Activated T-helper 1 cell treated with Interleukin-2 at 50 U/mL for 16 hours (primary cell): Measurements from ENCODE around the gene C3orf22.
"Not testable (repeated sequence)": the region's sequence is repeated elsewhere in the genome, so short reads cannot be mapped to it uniquely, and the experiment has no call there.

ENCODE experiments used
- DNase-seq: peaks from one replicate; pipeline ENCODE4 v3.0.0-alpha.2; 2020; ENCODE audit warnings: low read depth

Gene C3orf22

GRCh38 chr3:126558336-126559071 lies at the start of gene C3orf22:
Gene C3orf22, minus strand, starts transcription at chr3:126558932. Its CDS starts 5,542 bp downstream, at chr3:126553390.
- no peak for DNase-seq

- no peak for DNase-seq
These were observed 48.6 kb upstream of the C3orf22 start for GRCh38 chr3:126607214-126607908.

- no peak for DNase-seq
These were observed 47.3 kb upstream of the C3orf22 start for GRCh38 chr3:126606001-126606400.

GRCh38 chr3:126604691-126605090 lies 46.0 kb upstream of the C3orf22 start:
- no peak for DNase-seq

- DNase-seq = no peak
These were observed 40.4 kb upstream of the C3orf22 start for GRCh38 chr3:126599101-126599500.

GRCh38 chr3:126595479-126595878 lies 36.7 kb upstream of the C3orf22 start:
- DNase-seq = not testable (repeated sequence)

- not testable (repeated sequence) for DNase-seq
These were observed 32.8 kb upstream of the C3orf22 start for GRCh38 chr3:126591515-126591914.

- no peak for DNase-seq
These were observed 23.6 kb upstream of the C3orf22 start for GRCh38 chr3:126582311-126582710.

- DNase-seq = no peak
These were observed 22.8 kb upstream of the C3orf22 start for GRCh38 chr3:126581569-126581968.

- no peak for DNase-seq
These were observed 22.0 kb upstream of the C3orf22 start for GRCh38 chr3:126580746-126581145.

GRCh38 chr3:126578702-126579101 lies 20.0 kb upstream of the C3orf22 start:
- no peak for DNase-seq

GRCh38 chr3:126577261-126577660 lies 18.5 kb upstream of the C3orf22 start:
- DNase-seq = no peak

- DNase-seq = no peak
These were observed 14.9 kb upstream of the C3orf22 start for GRCh38 chr3:126573492-126574117.

- no peak for DNase-seq
These were observed 12.3 kb upstream of the C3orf22 start for GRCh38 chr3:126571078-126571477.

- DNase-seq = no peak
These were observed 11.4 kb upstream of the C3orf22 start for GRCh38 chr3:126570103-126570541.

GRCh38 chr3:126569390-126569975 lies 10.8 kb upstream of the C3orf22 start:
- DNase-seq = no peak

GRCh38 chr3:126568776-126569342 lies 10.1 kb upstream of the C3orf22 start:
- no peak for DNase-seq

- DNase-seq = no peak
These were observed 9.1 kb upstream of the C3orf22 start for GRCh38 chr3:126567696-126568438.

- DNase-seq = no peak
These were observed 4.1 kb upstream of the C3orf22 start for GRCh38 chr3:126562737-126563276.

GRCh38 chr3:126557761-126558160 lies 971 bp downstream of the C3orf22 start:
- no peak for DNase-seq

- DNase-seq = no peak
These were observed 1.4 kb downstream of the C3orf22 start for GRCh38 chr3:126557415-126557745.
